Uterus (tissue), 2 donors: ENCODE data around the gene KLF13.

ENCODE experiments used
- CTCF ChIP-seq, 4 experiments: fragments of 200-600 bp in 2 of 4; fragments of 450-650 bp in 2 of 4; sonication (generic) in 2 of 4; IDR thresholded peaks; one replicate each; pipeline ENCODE4 v1.5.1; 2016 to 2019; ENCODE audit warnings: antibody characterized with exemption in 4 of 4, mild to moderate bottlenecking in 2 of 4, moderate library complexity in 1 of 4
- POLR2A ChIP-seq, 2 donors: fragments of 450-650 bp; IDR thresholded peaks; one replicate each; pipeline ENCODE4 v1.6.1; 2016; ENCODE audit warnings: antibody characterized with exemption in 2 of 2, mild to moderate bottlenecking in 1 of 2, moderate library complexity in 1 of 2

GRCh38 chr15:31322504-31322903, 4.1 kb upstream of the KLF13 start:
- TF ChIP-seq CTCF (IDR thresholded peaks at IDR 0.05): no peak
- no peak for TF ChIP-seq POLR2A (IDR thresholded peaks at IDR 0.05)
